Colonic mucosa (tissue), 4 donors: Measurements from ENCODE around the gene TRIM27. TPM values are rescaled to one million over a fixed set of nuclear protein-coding genes. Genes with fewer than 3 reads are reported as not detected.
"Not testable (repeated sequence)": the region's sequence is repeated elsewhere in the genome, so short reads cannot be mapped to it uniquely, and the experiment has no call there.

Experiments
- DNase-seq: peaks from one replicate; pipeline ENCODE4 v3.0.0-alpha.2; 2020
- H3K27ac ChIP-seq: fragments of 200-600 bp; one replicate; pipeline ENCODE4 v1.8.0; 2021
- H3K27me3 ChIP-seq: fragments of 200-600 bp; one replicate; pipeline ENCODE4 v1.8.0; 2021
- H3K36me3 ChIP-seq: fragments of 200-600 bp; one replicate; pipeline ENCODE4 v1.8.0; 2021
- H3K4me1 ChIP-seq: fragments of 200-600 bp; one replicate; pipeline ENCODE4 v1.8.0; 2021; ENCODE audit warnings: mild to moderate bottlenecking
- H3K4me3 ChIP-seq: fragments of 200-600 bp; one replicate; pipeline ENCODE4 v1.8.0; 2021
- H3K9ac ChIP-seq, 2 donors: one replicate each; pipeline ENCODE4 v1.7.0; 2013; ENCODE audit warnings: control low read depth in 2 of 2, low read depth in 2 of 2, low read length in 2 of 2
- H3K9me3 ChIP-seq: fragments of 200-600 bp; one replicate; pipeline ENCODE4 v1.8.0; 2021
- CTCF ChIP-seq: fragments of 200-600 bp; IDR thresholded peaks from one replicate; pipeline ENCODE4 v1.8.0; 2022; ENCODE audit warnings: antibody characterized with exemption, mild to moderate bottlenecking
- intact Hi-C: fragments of 100-400 bp; cut with DNase I; formaldehyde crosslinking; loops from one replicate; pipeline ENCODE4 v1.14.1; 2022
- total RNA-seq, 2 donors: library from RNA; stranded (reverse); fragmentation: NEBNext Ultra II Directional in 1 of 2; extraction: Animal tissue kit (Norgen Biotek cat#: 25700) in 1 of 2; gene quantifications; one replicate each; pipeline ENCODE4 v1.2.1, GENCODE V29; 2021
- donor health status: healthy.
- donor health status: DM: no; HTN: no; CAD: no.
- donor health status: DM: no; HTN: no; CAD: no.

TRIM27 gene
- total RNA-seq, 2 donors from 2014 or later: 26.9 to 47.7 TPM

- H3K36me3 ChIP-seq: no peaks in the 10 kb centered on the region
- no peak overlapping the region for H3K27ac ChIP-seq
- H3K9ac ChIP-seq: no peak overlapping the region
- no peak for TF ChIP-seq CTCF
- no peaks in the 10 kb centered on the region for H3K9me3 ChIP-seq
- H3K4me3 ChIP-seq: no peak overlapping the region
- no peaks in the 10 kb centered on the region for H3K27me3 ChIP-seq
- no peak for DNase-seq
- peaks cover 4% of the 10 kb centered on the region for H3K4me1 ChIP-seq
- intact Hi-C loops: no loop called here
Measured at GRCh38 chr6:28860581-28860980, 63.2 kb downstream of the TRIM27 start.

- H3K9ac ChIP-seq: no peak overlapping the region
- H3K4me3 ChIP-seq: no peak overlapping the region
- no peaks in the 10 kb centered on the region for H3K36me3 ChIP-seq
- no peaks in the 10 kb centered on the region for H3K4me1 ChIP-seq
- no peak overlapping the region for H3K27ac ChIP-seq
- intact Hi-C loops: no loop called here
- H3K27me3 ChIP-seq: no peaks in the 10 kb centered on the region
- TF ChIP-seq CTCF: no peak
- H3K9me3 ChIP-seq: no peaks in the 10 kb centered on the region
- DNase-seq: no peak
Measured at GRCh38 chr6:28858963-28859362, 64.8 kb downstream of the TRIM27 start.

GRCh38 chr6:28856620-28857005 is 67.2 kb downstream of the TRIM27 start:
- Histone ChIP-seq H3K36me3 (no peaks in the 10 kb centered on the region), H3K27ac (no peak overlapping the region), H3K9me3 (no peaks in the 10 kb centered on the region), H3K27me3 (no peaks in the 10 kb centered on the region), H3K4me1 (no peaks in the 10 kb centered on the region), H3K9ac (no peak overlapping the region), H3K4me3 (no peak overlapping the region)
- no peak for DNase-seq
- intact Hi-C loops: no loop called here
- TF ChIP-seq CTCF: no peak

DNA sequence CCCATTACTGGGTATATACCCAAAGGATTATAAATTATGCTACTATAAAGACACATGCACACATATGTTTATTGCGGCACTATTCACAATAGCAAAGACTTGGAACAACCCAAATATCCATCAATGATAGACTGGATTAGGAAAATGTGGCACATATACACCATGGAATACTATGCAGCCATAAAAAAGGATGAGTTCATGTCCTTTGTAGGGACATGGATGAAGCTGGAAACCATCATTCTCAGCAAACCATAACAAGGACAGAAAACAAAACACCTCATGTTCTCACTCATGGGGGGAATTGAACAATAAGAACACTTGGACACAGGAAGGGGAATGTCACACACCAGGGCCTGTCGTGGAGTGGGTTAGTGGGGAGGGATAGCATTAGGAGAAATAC is 69.4 kb downstream of the TRIM27 start:
- H3K4me3 ChIP-seq, H3K27me3 ChIP-seq, H3K36me3 ChIP-seq, H3K27ac ChIP-seq, DNase-seq, H3K9me3 ChIP-seq, H3K4me1 ChIP-seq, intact Hi-C loops, H3K9ac ChIP-seq: not testable (repeated sequence)

Other genes starting within 250 kb of the TRIM27 start
- 1 to 10 TPM; 1.1 to 2.1 TPM for gene ZNF311, start 81.3 kb upstream of the TRIM27 start, total RNA-seq
- gene OR2W1, start 121.2 kb upstream of the TRIM27 start, total RNA-seq: not detected
- not detected for gene OR2B3, start 163.3 kb upstream of the TRIM27 start, total RNA-seq
- gene OR2J1, start 175.5 kb upstream of the TRIM27 start, total RNA-seq: not detected
- not detected for gene OR2J3, start 184.1 kb upstream of the TRIM27 start, total RNA-seq
- not detected for gene OR2J2, start 246.9 kb upstream of the TRIM27 start, total RNA-seq